ENCODE results near the gene HOXA11. TPM values are rescaled to one million over a fixed set of nuclear protein-coding genes. Genes with fewer than 3 reads are reported as not detected.

The HOXA11 gene
- total and polyA plus RNA-seq, 2 of the 4 experiments (the other 2 are of a cell fraction) = 0.05 TPM; not detected in 1

DNA sequence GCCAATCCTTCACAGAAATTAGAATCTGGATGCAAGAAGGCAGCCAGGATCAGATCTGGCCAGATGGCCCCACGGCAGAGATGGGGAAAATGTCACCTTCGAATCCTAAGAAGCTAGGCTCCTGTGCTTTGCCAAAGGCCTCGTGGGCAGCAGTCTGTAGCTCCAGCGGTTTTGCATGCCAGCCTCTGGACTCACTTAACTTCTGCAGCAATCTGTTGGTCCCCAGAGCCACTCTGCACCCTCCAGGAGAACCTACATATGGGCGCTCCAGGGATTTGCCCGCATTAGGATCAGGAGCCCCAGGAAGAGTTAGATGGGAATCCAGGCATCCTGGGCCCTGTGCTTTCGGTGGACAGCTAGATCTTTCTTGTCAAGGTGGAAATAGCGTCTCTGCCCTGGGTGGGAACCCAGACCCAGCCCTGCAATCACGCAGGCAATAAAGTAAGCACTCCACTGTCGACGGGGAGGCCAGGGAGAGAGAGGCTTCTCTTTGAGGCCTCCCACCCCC, 25.0 kb upstream of the HOXA11 start:
- Histone ChIP-seq H2BK20ac (ENCODE audit: low read depth, low read length) (no peak overlapping the region), H2AFZ (replicated peaks; ENCODE audit: low read length, poor library complexity) (no peak overlapping the region), H3K9ac (ENCODE audit: low read depth, low read length) (no peak overlapping the region), H3K27me3 (ENCODE audit: control insufficient read depth, insufficient read depth, low read length) (peaks cover 95% of the 10 kb centered on the region), H3K4me1 (ENCODE audit: control insufficient read depth, insufficient read depth, low read length) (peaks cover 1% of the 10 kb centered on the region; the same call in 1 of the 2 replicates), H4K8ac (ENCODE audit: low read depth in 2 of 2, low read length in 2 of 2) (no peak overlapping the region), H4K20me1 (ENCODE audit: insufficient read depth, low read length) (peaks cover 8% of the 10 kb centered on the region; the same call in 1 of the 2 replicates), H3K23ac (ENCODE audit: low read depth, low read length) (no peak overlapping the region), H3K27ac (ENCODE audit: insufficient read depth, low read length) (no peak overlapping the region), H3K56ac (ENCODE audit: extremely low read depth, insufficient read depth, low read length) (no peak overlapping the region), H3K4me2 (ENCODE audit: low read depth, low read length) (no peak overlapping the region), H4K91ac (ENCODE audit: insufficient read depth, low read depth, low read length) (no peak overlapping the region), H3K79me1 (ENCODE audit: low read depth in 1 of 2, low read length in 2 of 2) (no peaks in the 10 kb centered on the region), H3K36me3 (ENCODE audit: control insufficient read depth, insufficient read depth, low read length) (no peaks in the 10 kb centered on the region), H2BK5ac (ENCODE audit: low read depth, low read length, poor library complexity, severe bottlenecking) (no peak overlapping the region), H2AK5ac (ENCODE audit: low read depth, low read length) (no peak overlapping the region), H2BK120ac (ENCODE audit: low read depth, low read length) (no peak overlapping the region), H3K4ac (ENCODE audit: low read depth, low read length) (no peak overlapping the region), H3K14ac (replicated peaks; ENCODE audit: low read depth, low read length) (no peak overlapping the region), H3K4me3 (ENCODE audit: insufficient read depth, low read depth, low read length) (no peak overlapping the region), H2BK15ac (ENCODE audit: low read depth, low read length) (no peak overlapping the region), H3K9me3 (ENCODE audit: control insufficient read depth, insufficient read depth, low read length) (peaks cover 5% of the 10 kb centered on the region; the same call in 1 of the 2 replicates), H3K9me1 (ENCODE audit: insufficient read depth, low read length) (no peaks in the 10 kb centered on the region), H3K18ac (ENCODE audit: low read depth, low read length) (no peak overlapping the region), H2AK9ac (replicated peaks; ENCODE audit: low read depth, low read length, poor library complexity) (no peak overlapping the region), H4K5ac (ENCODE audit: low read depth, low read length) (no peak overlapping the region)
- no TSS peak for BruUV-seq (replicated peaks)
- ChIA-PET CTCF (interaction anchor here (0.6 to 0.8 kb wide), 3 partner anchors 407 to 695 kb away, joined by 3 read pairs; no protein-coding TSS in a partner anchor), POLR2A (ENCODE audit: unreplicated experiment) (no interaction called here)
- in situ Hi-C loops (cut with MboI; ENCODE audit: low sequenced_read_pairs) = loop anchor here (10.0 kb wide), 1 partner anchor 565 kb away; no protein-coding TSS in a partner anchor
- dilution Hi-C loops (cut with HindIII; ENCODE audit: low sequenced_read_pairs, unreplicated experiment) = no loop called here
- TF ChIP-seq MXI1 (IDR thresholded peaks at IDR 0.05; ENCODE audit: borderline replicate concordance, low read depth, low read length) (no peak), NFE2L2 (IDR thresholded peaks at IDR 0.05; ENCODE audit: low read depth, low read length) (no peak), RCOR1 (IDR thresholded peaks at IDR 0.05; ENCODE audit: insufficient replicate concordance, low read length) (no peak), CHD1 (IDR thresholded peaks at IDR 0.05; ENCODE audit: low read depth, low read length) (no peak), POLR2A (IDR thresholded peaks at IDR 0.05; ENCODE audit: low read depth, low read length) (no peak), RAD21 (IDR thresholded peaks at IDR 0.05; ENCODE audit: low read length) (no peak), CEBPB (IDR thresholded peaks at IDR 0.05; ENCODE audit: low read depth, low read length) (no peak)
- 26% methylated on average over 4 of the region's 11 CpGs; no CpG with 5 or more reads in 1 of the 2 experiments for WGBS, 2 experiments (ENCODE audit: extremely low coverage in 2 of 2, insufficient read length in 1 of 2)
- no peak for DNase-seq
- ATAC-seq (ENCODE audit: low read depth) = no peak
- intact Hi-C loops (cut with micrococcal nuclease) = loop anchor here (1.0 to 5.0 kb wide), 4 partner anchors 366 to 812 kb away; partner anchors contain the start of gene HIBADH

All from IMR-90 (cell line).